IMR-90 (cell line): Measurements from ENCODE around the gene MEGF9. TPM values are rescaled to one million over a fixed set of nuclear protein-coding genes. Genes with fewer than 3 reads are reported as not detected.

Experiments
- ATAC-seq: fragments of 200-7000 bp; cut with Tn5 transposase; 2 replicates; pipeline ENCODE4 v1.9.1; 2020; ENCODE audit warnings: low read depth, mild to moderate bottlenecking, moderate library complexity
- BruUV-seq: library from RNA; stranded (reverse); fragments of 400-500 nt; replicated peaks from 2 replicates; lab custom pipeline; 2021; lab: Mats Ljungman, UMichigan
- CTCF ChIA-PET: fragments of 300-600 bp; formaldehyde crosslinking; extraction: SDS; loops from one replicate; lab custom pipeline; 2021; ENCODE audit warnings: antibody characterized with exemption; lab: Yijun Ruan, JAX
- POLR2A ChIA-PET: fragments of 300-600 bp; sonication (Branson Sonifier 250); formaldehyde crosslinking; loops from one replicate; lab custom pipeline; 2022; ENCODE audit warnings: antibody characterized with exemption; ENCODE audit not compliant: unreplicated experiment; lab: Charles Lee
- DNase-seq: peaks from one replicate; pipeline ENCODE4 v3.0.0; 2013
- H2AFZ ChIP-seq: replicated peaks from 2 replicates; pipeline ENCODE3; 2013; ENCODE audit warnings: low read length, mild to moderate bottlenecking; ENCODE audit not compliant: poor library complexity
- H2AK5ac ChIP-seq: 2 replicates; pipeline ENCODE4 v1.6.1; 2013; ENCODE audit warnings: low read depth, low read length, inconsistent platforms
- H2AK9ac ChIP-seq: replicated peaks from 2 replicates; pipeline ENCODE3; 2013; ENCODE audit warnings: mild to moderate bottlenecking, low read depth, low read length, moderate library complexity; ENCODE audit not compliant: poor library complexity
- H2BK120ac ChIP-seq: 2 replicates; pipeline ENCODE4 v1.6.1; 2013; ENCODE audit warnings: low read depth, low read length, inconsistent platforms
- H2BK15ac ChIP-seq: 3 replicates; pipeline ENCODE4 v1.6.1; 2013; ENCODE audit warnings: low read depth, low read length, inconsistent platforms
- H2BK20ac ChIP-seq: 2 replicates; pipeline ENCODE4 v1.6.1; 2013; ENCODE audit warnings: low read depth, mild to moderate bottlenecking, inconsistent platforms, low read length, moderate library complexity
- H2BK5ac ChIP-seq: 2 replicates; pipeline ENCODE4 v1.6.1; 2013; ENCODE audit warnings: mild to moderate bottlenecking, low read depth, low read length, inconsistent platforms; ENCODE audit not compliant: poor library complexity, severe bottlenecking
- H3K14ac ChIP-seq: replicated peaks from 2 replicates; pipeline ENCODE4 v1.6.1; 2013; ENCODE audit warnings: low read depth, low read length, inconsistent platforms
- H3K18ac ChIP-seq: 2 replicates; pipeline ENCODE4 v1.6.1; 2013; ENCODE audit warnings: low read depth, low read length, control low read depth
- H3K23ac ChIP-seq: 2 replicates; pipeline ENCODE4 v1.6.1; 2013; ENCODE audit warnings: low read depth, low read length, inconsistent platforms
- H3K27ac ChIP-seq: 2 replicates; pipeline ENCODE4 v1.5.1; 2013; ENCODE audit warnings: mild to moderate bottlenecking, control low read depth, low read length; ENCODE audit not compliant: insufficient read depth
- H3K27me3 ChIP-seq: 2 replicates; pipeline ENCODE4 v1.6.1; 2013; ENCODE audit warnings: low read length; ENCODE audit not compliant: control insufficient read depth, insufficient read depth
- H3K36me3 ChIP-seq: 2 replicates; pipeline ENCODE4 v1.6.1; 2013; ENCODE audit warnings: low read length, mixed read lengths; ENCODE audit not compliant: control insufficient read depth, insufficient read depth
- H3K4ac ChIP-seq: 2 replicates; pipeline ENCODE4 v1.6.1; 2013; ENCODE audit warnings: low read depth, low read length, inconsistent platforms
- H3K4me1 ChIP-seq: 2 replicates; pipeline ENCODE4 v1.6.1; 2013; ENCODE audit warnings: low read length, mixed read lengths; ENCODE audit not compliant: control insufficient read depth, insufficient read depth
- H3K4me2 ChIP-seq: 2 replicates; pipeline ENCODE4 v1.6.1; 2013; ENCODE audit warnings: low read depth, mild to moderate bottlenecking, control low read depth, low read length, moderate library complexity
- H3K4me3 ChIP-seq: 2 replicates; pipeline ENCODE4 v1.5.1; 2013; ENCODE audit warnings: low read depth, mild to moderate bottlenecking, control low read depth, low read length, moderate library complexity; ENCODE audit not compliant: insufficient read depth
- H3K56ac ChIP-seq: 2 replicates; pipeline ENCODE4 v1.6.1; 2013; ENCODE audit warnings: low read length, inconsistent platforms; ENCODE audit not compliant: insufficient read depth; ENCODE audit errors: extremely low read depth
- H3K79me1 ChIP-seq, 2 experiments: 2 replicates each; pipeline ENCODE4 v1.6.1; 2013; ENCODE audit warnings: low read length in 2 of 2, inconsistent platforms in 1 of 2, low read depth in 1 of 2
- H3K9ac ChIP-seq: 2 replicates; pipeline ENCODE4 v1.6.1; 2013; ENCODE audit warnings: low read depth, low read length, control low read depth
- H3K9me1 ChIP-seq: 2 replicates; pipeline ENCODE4 v1.6.1; 2013; ENCODE audit warnings: low read length, inconsistent platforms; ENCODE audit not compliant: insufficient read depth
- H3K9me3 ChIP-seq: 2 replicates; pipeline ENCODE4 v1.6.1; 2013; ENCODE audit warnings: low read length; ENCODE audit not compliant: control insufficient read depth, insufficient read depth
- H4K20me1 ChIP-seq: 2 replicates; pipeline ENCODE4 v1.6.1; 2013; ENCODE audit warnings: low read length, inconsistent platforms; ENCODE audit not compliant: insufficient read depth
- H4K5ac ChIP-seq: 2 replicates; pipeline ENCODE4 v1.6.1; 2013; ENCODE audit warnings: mild to moderate bottlenecking, low read depth, low read length, control low read depth
- H4K8ac ChIP-seq, 2 experiments: 2 replicates each; pipeline ENCODE4 v1.6.1; 2013; ENCODE audit warnings: low read depth in 2 of 2, low read length in 2 of 2, control low read depth in 1 of 2, inconsistent platforms in 1 of 2
- H4K91ac ChIP-seq: 2 replicates; pipeline ENCODE4 v1.6.1; 2013; ENCODE audit warnings: low read depth, low read length, inconsistent platforms; ENCODE audit not compliant: insufficient read depth
- BHLHE40 ChIP-seq: fragments of 150-350 bp; IDR thresholded peaks from 2 replicates; pipeline ENCODE4 v1.6.1; 2016; ENCODE audit warnings: mild to moderate bottlenecking, low read depth, low read length
- CEBPB ChIP-seq: IDR thresholded peaks from 2 replicates; pipeline ENCODE4 v1.6.1; 2012; ENCODE audit warnings: low read depth, low read length, improper control_type of control experiment
- CHD1 ChIP-seq: IDR thresholded peaks from 2 replicates; pipeline ENCODE4 v1.6.1; 2012; ENCODE audit warnings: low read depth, low read length, improper control_type of control experiment
- CTCF ChIP-seq: conservative IDR thresholded peaks from 2 replicates; pipeline ENCODE4 v1.5.1; 2012; ENCODE audit warnings: mild to moderate bottlenecking, low read depth, low read length, improper control_type of control experiment
- ELK1 ChIP-seq: fragments of 150-350 bp; IDR thresholded peaks from 2 replicates; pipeline ENCODE4 v1.6.1; 2016; ENCODE audit warnings: low read depth, mild to moderate bottlenecking, low read length, moderate library complexity, borderline replicate concordance
- MAZ ChIP-seq: IDR thresholded peaks from 2 replicates; pipeline ENCODE4 v1.6.1; 2012; ENCODE audit warnings: low read depth, mild to moderate bottlenecking, low read length, improper control_type of control experiment, moderate library complexity, borderline replicate concordance
- MXI1 ChIP-seq: IDR thresholded peaks from 2 replicates; pipeline ENCODE4 v1.6.1; 2012; ENCODE audit warnings: low read depth, mild to moderate bottlenecking, low read length, moderate library complexity, borderline replicate concordance
- SMC3 ChIP-seq: fragments of 150-350 bp; IDR thresholded peaks from 2 replicates; pipeline ENCODE4 v1.6.1; 2016; ENCODE audit warnings: low read depth, mild to moderate bottlenecking, antibody characterized with exemption, low read length, moderate library complexity
- WGBS, 2 experiments: methylation state at CpG; one replicate each; pipeline versions ENCODE4 v1.1.5 to v1.1.7; 2013; ENCODE audit warnings: missing lambda C conversion rate in 2 of 2; ENCODE audit not compliant: insufficient read length in 1 of 2; ENCODE audit errors: extremely low coverage in 2 of 2; 5-methylcytosine and 5-hydroxymethylcytosine counted together
- dilution Hi-C: fragments of 300-500 bp; cut with HindIII; formaldehyde crosslinking; loops from one replicate; pipeline ENCODE4 v1.14.3; 2018; ENCODE audit warnings: low sequenced_read_pairs; ENCODE audit not compliant: unreplicated experiment
- in situ Hi-C: fragments of 300-500 bp; cut with MboI; formaldehyde crosslinking; loops from 3 replicates; pipeline ENCODE4 v1.14.3; 2019; ENCODE audit warnings: low sequenced_read_pairs, inconsistent platforms, mixed read lengths
- intact Hi-C: fragments of 100-400 bp; cut with micrococcal nuclease; formaldehyde crosslinking; loops from 2 replicates; pipeline ENCODE4 v1.10.0; 2022
- polyA plus RNA-seq, 3 experiments: library from polyadenylated mRNA; depleted of rRNA; stranded (reverse); fragments of >200 nt; gene quantifications; 2 replicates each; pipeline ENCODE4 v1.2.3, GENCODE V29; 2012; ENCODE audit warnings: low replicate concordance in 1 of 3
- total RNA-seq: library from RNA; depleted of rRNA; stranded (reverse); fragments of >200 nt; gene quantifications from 2 replicates; pipeline ENCODE4 v1.2.3, GENCODE V29; 2012

The MEGF9 gene
- total and polyA plus RNA-seq, 2 of the 4 experiments (the other 2 are of a cell fraction): 3.4 TPM

GRCh38 chr9:120557205-120557604 lies 157.1 kb downstream of the MEGF9 start:
- Histone ChIP-seq H3K4me3 (no peak overlapping the region), H3K9me3 (no peaks in the 10 kb centered on the region), H2BK20ac (no peak overlapping the region), H3K4me2 (no peak overlapping the region), H3K4ac (no peak overlapping the region), H2BK15ac (no peak overlapping the region), H3K36me3 (0 out of 2 replicates have a peak, but pooled peaks cover 4% of the 10 kb centered on the region), H3K18ac (no peak overlapping the region), H2AK9ac (no peak overlapping the region), H3K79me1 (peaks cover 37 to 42% of the 10 kb centered on the region in 2 experiments), H3K14ac (no peak overlapping the region), H3K56ac (no peak overlapping the region), H3K23ac (no peak overlapping the region), H4K91ac (no peak overlapping the region), H2AFZ (no peak overlapping the region), H3K27ac (no peak overlapping the region), H3K9me1 (peaks cover 7% of the 10 kb centered on the region), H3K9ac (no peak overlapping the region), H3K27me3 (no peaks in the 10 kb centered on the region), H4K8ac (no peak overlapping the region), H4K5ac (no peak overlapping the region), H2AK5ac (no peak overlapping the region), H4K20me1 (no peaks in the 10 kb centered on the region), H2BK5ac (no peak overlapping the region), H3K4me1 (no peaks in the 10 kb centered on the region), H2BK120ac (no peak overlapping the region)
- CTCF ChIA-PET: interaction anchor here (0.6 kb wide), 1 partner anchor 9 kb away, joined by 3 read pairs; no protein-coding TSS in a partner anchor
- dilution Hi-C loops: no loop called here
- no CpG with 5 or more reads among the region's 2 CpGs for WGBS, 2 experiments
- BruUV-seq: no TSS peak
- TF ChIP-seq CEBPB (no peak), CHD1 (no peak), ELK1 (no peak), SMC3 (no peak), BHLHE40 (no peak), CTCF (no peak), MAZ (no peak), MXI1 (no peak)
- no peak for ATAC-seq
- POLR2A ChIA-PET: no interaction called here
- DNase-seq: no peak
- in situ Hi-C loops: no loop called here
- intact Hi-C loops: no loop called here
